Stimulated activated CD4-positive, alpha-beta T cell treated with anti-CD3 and anti-CD28 coated beads, TNF-alpha, amount 100 ng/mL, for 1 hour (primary cell): Measurements from ENCODE around the gene CLDN20.
"Not testable (repeated sequence)": the region's sequence is repeated elsewhere in the genome, so short reads cannot be mapped to it uniquely, and the experiment has no call there.

Experiments used
- DNase-seq, 3 donors: peaks; one replicate each; pipeline ENCODE4 v3.0.0-alpha.2; 2020; ENCODE audit warnings: low read depth in 3 of 3, low spot score in 1 of 3

The CLDN20 gene

GRCh38 chr6:155268088-155268867, 4.5 kb downstream of the CLDN20 start:
- DNase-seq, result not testable (repeated sequence)

- DNase-seq, result no peak
These were observed 6.0 kb downstream of the CLDN20 start for GRCh38 chr6:155269765-155270164.

DNA sequence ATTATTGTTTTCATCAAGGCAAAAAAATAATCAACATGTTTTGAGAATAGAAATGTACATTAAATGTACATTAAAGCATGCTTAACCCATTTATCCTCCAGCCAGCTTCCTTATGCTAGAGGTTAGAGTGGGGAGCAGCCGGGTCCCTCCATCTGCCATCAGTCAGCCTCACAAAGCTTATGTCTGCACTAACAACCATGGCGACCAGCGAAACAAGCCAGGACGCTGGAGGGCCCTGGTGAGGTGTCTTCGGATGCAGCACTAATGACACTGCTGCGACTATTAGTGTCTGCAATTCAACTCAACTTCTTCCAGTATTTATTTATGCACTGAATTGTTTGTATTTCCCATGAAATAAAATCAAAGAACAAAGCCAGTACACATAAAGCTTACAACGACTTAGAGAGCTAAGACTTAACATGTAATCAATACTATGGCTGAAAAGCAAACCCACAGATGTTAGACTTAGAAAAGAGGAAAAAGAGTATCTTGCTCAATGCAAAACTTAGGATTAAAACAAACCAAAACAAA, 6.8 kb downstream of the CLDN20 start:
- no peak for DNase-seq

GRCh38 chr6:155271145-155271544, 7.3 kb downstream of the CLDN20 start:
- DNase-seq, result no peak

- no peak for DNase-seq
These were observed 8.8 kb downstream of the CLDN20 start for GRCh38 chr6:155272353-155273232.

DNA sequence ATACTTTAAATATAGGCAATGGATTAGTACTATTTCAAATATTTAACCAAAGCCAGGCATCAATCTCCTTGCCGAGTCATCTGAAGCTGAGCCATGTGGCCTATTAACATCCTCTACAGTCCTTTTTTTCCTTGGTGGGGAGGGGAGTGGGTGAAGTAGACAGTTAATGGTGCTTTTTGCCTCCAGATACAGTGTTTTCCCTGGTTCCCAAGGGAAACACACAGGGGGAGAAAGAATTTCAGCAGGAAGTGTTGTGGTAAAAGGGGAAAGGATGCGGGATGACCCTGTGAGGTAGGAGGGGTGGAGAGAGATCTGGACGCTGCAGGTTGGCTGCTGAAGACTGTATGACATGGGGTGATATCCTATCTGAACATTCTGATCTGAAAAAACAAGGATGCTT, 9.6 kb downstream of the CLDN20 start:
- no peak for DNase-seq

DNA sequence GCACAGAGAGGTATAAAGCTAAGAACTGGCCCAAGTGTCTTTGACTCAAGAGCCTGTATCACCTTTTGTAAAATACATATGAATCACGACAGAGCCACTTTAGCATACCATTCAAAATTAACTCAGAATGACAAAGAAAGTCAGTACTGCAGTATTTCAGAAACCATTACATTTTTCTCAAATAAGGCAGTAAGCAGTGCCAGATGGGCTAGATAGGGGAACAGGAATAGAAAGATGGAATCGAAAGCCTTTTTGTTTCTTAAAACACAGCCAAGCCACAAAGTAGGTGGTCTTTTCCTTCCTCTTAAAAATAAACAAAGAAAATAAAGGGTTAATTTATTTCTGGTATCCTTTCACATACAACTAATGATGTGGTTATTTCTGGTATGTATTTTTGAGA, 10.3 kb downstream of the CLDN20 start:
- DNase-seq, result no peak

- no peak for DNase-seq
These were observed 10.7 kb downstream of the CLDN20 start for GRCh38 chr6:155274533-155274932.

- no peak for DNase-seq
These were observed 12.1 kb downstream of the CLDN20 start for GRCh38 chr6:155275808-155276480.

DNA sequence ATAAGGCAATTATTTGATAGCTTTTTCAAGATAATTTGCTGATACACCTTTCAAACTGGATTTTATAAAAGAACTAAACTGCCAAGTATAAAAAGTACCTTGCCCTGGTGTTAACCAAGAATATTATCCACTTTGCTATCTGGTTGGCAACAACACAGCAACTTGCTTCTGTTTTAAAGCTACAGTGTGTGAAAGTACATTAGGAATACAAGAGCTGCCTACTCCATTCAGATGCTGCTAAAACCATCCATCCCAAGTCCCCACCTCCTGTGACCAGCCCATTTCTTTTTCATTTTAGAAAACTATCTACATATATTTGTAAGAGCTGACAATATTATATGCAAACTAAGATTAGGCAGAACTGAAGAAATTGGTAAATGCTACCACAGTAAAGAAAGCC, 12.8 kb downstream of the CLDN20 start:
- DNase-seq, result no peak

DNA sequence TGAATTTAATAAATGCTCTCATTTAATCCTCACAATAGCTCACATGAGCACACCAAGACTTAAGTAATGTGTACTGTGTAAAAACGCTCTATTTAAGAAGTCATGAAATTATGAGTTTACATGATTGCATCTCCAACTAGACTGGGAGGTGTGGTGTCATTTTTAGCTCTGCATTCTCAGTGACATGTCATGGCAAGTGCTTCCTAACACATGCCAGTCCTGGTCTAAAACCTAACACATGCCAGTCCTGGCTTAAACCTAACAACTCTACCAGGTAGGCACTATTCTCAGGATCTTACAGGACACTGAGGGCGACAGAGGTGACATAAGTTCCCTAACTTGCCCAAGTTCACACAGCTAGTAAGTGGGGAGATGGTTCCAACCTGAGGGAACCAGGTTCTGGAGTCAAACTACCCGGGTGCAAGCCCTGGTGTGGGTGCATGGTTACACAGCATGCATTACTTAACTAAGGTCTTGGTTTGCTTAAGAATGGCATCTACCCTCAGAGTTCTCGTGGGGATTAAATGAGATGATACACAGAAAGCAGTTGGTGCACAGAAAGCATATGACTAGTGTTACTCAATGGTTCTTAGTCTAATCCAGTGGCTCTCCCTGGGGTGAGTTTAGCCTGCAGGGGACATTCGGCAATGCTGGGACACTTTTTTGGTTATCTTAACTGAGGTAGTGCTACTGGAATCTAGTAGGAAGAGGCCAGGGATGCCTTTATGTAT, 14.7 kb downstream of the CLDN20 start:
- no peak for DNase-seq

- DNase-seq, result no peak
These were observed 21.0 kb downstream of the CLDN20 start for GRCh38 chr6:155284775-155285174.

DNA sequence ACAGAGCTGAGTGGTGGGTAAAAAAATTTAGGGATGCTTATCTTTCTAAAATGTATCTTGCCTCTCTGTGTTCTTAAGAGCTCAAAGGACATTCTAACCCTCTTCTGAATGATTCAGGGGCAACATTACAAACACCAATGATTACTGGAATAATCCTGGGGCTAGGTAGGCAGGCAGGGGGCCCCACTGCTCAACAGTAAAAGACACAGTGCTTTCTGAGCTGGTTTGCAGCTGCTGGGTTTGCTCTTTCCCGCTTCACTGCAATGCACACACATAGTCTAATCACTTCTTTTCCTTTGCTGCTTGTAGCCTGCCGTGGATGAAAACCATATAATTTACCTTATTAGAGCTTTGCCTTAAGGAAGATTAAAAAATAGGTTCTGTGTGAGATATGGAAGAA, 23.9 kb downstream of the CLDN20 start:
- no peak for DNase-seq

DNA sequence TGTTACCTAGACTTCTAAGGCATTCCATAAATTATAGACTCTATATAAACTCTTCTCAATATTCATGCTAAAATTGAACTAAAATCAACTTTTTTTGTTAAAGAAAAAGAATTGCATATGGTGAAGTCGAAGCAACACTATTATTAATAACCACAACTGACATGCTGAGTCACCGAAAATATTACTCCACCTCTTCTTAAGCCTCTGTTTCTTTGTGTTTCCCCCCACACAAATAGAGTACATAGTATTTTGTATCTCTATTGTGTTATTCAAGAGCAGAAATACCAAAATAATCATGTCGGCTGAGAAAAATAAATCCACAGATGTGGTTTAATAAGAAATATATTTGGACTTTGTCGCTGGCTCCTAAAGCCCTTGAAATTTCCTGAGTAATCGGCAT, 26.7 kb downstream of the CLDN20 start:
- DNase-seq, result no peak

GRCh38 chr6:155291291-155291690, 27.5 kb downstream of the CLDN20 start:
- DNase-seq, result no peak

GRCh38 chr6:155292711-155293110, 28.9 kb downstream of the CLDN20 start:
- DNase-seq, result no peak

DNA sequence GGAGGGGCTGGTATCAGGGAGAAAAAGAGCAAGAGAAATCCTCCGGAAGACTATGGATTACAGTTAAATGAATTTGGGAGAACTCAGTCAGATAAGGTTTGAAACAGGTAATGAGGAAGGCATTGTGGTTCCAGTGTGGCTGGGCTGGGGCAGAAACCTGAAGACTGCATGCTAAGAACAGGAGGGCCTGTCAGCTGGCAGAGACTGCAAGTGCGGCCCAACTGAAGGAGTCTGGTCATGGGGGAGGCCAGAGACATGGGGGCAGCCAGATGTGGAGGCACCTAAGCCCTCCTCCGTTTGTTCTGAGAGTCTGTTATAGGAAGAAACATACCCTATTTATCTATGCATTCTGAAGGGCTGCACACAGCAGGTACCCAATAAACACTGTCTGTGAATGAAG, 33.9 kb downstream of the CLDN20 start:
- no peak for DNase-seq

GRCh38 chr6:155301867-155302266, 38.1 kb downstream of the CLDN20 start:
- DNase-seq, result no peak

DNA sequence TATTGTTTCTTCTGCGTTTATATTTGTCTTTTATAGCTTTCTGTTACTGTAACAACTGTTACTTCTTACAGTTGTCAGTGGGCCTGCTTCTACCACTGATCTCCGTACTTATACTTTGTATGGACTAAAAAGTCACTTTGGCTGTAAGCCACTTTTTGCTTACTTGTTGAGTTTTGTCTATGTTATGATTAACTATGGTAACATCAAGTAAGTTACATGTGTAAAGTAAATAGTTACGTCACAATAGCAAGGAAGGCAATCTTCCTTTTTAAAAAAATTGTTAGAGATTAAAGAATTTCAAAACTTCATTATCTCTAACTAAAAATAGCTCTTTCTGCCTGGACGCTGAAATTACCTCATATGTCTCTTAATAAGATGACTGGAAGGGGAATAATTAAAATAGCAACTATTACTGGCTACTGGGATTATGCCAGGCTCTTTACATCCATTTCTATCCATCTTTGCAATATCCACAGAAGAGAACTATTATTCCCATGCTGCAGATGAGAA, 39.6 kb downstream of the CLDN20 start:
- no peak for DNase-seq

DNA sequence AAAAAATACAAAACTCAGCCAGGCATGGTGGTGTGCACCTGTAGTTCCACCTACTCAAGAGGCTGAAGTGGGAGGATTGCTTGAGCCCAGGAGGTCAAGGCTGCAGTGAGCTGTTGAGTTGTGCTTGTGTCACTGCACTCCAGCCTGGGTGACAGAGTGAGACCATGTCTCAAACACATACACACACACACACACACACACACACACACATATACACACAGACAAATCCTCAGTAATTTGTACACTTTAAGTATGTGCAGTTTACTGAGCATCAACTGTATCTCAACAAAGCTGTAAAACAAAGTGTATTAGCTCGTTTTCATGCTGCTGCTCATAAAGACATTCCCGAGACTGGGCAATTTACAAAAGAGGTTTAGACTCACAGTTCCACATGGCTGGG, 43.1 kb downstream of the CLDN20 start:
- DNase-seq, result no peak

DNA sequence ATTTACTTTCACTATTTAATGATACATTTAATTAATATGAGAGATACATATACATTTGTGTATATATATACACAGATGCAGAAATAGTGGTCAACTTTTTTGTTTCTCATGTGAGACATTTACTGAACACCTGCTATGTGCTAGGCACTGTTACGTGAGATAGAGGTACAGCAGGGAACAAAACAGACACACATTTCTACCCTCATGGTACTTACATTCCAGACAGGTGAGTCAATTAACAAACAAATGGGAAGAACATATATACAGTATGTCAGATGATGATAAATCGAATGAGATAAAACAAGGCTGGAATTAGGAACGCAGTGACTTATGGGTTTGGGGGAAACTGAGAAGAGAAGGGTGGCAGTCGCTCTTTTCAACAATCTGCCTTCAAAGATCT, 45.3 kb downstream of the CLDN20 start:
- no peak for DNase-seq
